ENCODE data around the gene TMEM59L.
"Not testable (repeated sequence)": the region's sequence is repeated elsewhere in the genome, so short reads cannot be mapped to it uniquely, and the experiment has no call there.

TMEM59L gene

DNA sequence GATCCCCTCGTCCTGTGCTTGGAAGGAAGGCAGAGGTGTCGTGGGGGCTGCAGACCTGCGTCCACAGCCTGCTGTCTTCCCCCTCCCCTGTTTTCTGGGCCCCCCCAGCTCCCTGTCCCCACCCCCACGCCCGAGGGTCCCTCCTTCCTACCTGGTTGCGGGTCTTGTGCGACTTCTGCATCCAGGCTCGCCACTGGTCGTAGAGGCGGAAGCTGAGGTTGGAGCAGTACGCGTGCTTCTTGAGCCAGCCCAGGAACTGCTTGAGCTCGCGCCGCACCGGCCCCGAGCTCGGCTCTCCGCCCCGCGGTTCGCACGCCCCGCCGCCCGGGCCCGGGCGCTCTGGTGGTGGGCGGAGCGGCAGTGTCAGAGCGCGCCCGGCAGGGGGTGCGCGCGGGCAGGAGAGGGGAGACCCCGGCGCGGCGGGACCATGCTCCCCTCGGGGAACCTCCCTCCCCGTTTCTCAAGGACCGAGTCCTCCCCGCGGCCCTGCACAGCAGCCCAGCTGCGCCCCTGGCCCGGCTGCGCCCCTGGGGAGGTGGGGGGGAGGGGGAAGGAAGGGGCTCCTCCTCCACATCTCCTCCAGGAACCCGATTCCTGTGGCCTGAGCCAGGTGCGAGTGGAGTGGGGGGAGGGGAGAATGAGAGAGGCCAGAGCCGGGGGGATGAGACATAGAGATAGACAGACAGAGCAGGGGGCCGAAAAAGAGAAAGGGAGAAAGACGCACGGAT lies 18.4 kb upstream of the TMEM59L start:
- DNase-seq (ENCODE audit: low read depth) = peak; percentile 83

DNA sequence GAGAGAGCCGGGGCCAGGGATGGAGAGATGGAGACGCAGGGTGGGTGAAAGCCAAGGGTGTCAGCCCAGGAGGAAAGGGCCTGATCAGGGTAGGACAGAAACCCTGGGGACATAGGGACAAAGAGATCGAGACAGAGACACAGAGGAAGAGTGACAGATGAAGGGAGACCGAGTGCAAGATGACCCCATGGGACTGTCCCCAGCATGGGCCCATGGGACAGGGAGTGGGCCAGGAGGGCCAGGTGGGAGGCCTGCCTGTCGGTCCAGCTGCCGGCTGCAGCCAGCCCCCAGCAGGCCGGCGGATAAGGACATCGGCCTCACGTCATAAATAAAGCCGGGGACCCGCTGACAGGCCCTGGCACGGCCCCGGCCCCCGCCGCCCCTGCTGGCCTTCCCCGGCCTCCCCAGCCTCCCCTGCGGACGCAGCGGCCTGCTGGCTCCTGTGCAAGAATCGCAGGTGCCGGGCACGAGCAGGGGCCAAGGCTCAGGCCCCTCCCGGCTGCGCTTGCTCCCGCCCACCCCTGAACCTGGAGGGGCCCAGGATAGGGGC lies 17.8 kb upstream of the TMEM59L start:
- DNase-seq (ENCODE audit: low read depth) = no peak

DNA sequence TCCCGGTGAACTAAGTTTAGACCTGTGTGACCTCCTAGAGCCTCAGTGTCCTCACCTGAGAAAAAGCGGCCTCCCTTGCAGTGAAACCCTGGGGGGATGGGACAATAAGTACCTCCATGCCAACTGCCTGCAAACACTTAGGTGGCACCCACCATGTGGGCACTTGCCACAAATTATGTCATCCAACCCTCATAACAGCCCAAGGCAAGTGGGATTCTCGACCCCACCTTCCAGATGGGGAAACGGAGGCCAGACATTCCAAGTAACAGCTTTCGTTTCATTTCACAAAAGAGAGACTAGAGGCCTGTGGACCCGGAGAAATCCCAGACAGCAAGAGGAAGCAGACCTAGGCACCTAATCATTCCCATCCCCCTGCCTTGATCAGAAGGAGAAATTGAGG lies 17.2 kb upstream of the TMEM59L start:
- DNase-seq (ENCODE audit: low read depth) = no peak

DNA sequence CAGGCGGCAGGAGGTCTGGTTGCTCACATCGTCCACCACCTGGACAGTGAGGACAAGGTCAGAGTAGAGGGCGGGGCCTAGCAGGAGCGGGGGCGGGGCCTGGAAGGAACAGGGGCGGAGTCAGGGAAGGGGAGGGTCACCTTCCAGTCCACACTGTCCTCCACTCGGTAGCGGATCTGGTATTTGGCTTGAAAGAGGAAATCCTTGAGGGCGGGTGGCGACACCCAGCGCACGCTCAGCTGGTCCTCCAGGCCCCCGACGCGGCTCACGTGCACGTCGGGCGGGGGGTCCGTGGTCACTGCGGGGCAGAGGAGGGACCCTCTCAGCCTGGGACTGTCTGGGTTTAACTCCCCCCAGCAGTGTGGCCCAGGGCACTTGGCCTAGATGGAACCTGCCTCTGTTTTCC lies 15.9 kb upstream of the TMEM59L start:
- peak; percentile 37 for DNase-seq (ENCODE audit: low read depth)

DNA sequence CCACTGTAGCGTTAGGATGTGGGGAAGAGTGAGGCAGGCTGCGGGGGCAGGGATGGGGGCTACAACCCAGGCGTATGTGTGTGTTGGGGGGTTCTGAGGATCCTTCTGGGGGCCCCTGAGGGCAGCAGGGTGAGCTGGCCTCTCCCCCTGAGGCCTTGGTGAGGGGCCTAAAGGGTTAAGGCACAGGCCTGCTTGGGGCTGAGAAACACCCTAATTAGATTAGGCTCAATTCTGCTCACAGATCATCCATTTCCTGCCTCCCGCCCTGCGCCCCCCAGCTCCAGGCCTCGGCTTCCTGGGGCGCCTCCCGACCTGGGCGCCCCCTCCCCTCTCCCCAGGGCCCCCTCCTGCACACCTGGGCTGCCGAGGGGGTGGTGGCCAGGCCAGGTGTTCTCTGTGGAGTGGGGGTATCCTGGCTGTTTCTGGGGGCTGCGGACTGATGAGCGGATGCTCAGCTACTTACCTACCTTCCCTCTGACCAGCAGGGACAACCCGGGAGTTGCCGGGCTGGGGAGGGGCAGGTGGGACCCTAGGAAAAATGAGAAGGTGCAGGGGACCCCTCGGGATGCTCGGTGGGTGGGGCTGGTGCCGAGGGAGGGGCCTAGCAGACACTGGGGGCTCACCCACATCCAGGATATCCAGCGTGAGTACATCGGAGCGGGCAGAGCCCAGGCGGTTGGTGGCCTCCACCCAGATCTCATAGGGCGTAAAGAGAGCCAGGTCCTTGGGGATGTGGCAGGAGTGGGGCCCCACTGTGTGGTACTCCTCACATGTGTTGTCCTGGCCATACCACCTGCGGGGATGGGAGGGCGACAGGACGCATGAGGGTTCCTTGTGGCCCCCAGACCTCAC lies 14.6 kb upstream of the TMEM59L start:
- no peak for DNase-seq (ENCODE audit: low read depth)

DNA sequence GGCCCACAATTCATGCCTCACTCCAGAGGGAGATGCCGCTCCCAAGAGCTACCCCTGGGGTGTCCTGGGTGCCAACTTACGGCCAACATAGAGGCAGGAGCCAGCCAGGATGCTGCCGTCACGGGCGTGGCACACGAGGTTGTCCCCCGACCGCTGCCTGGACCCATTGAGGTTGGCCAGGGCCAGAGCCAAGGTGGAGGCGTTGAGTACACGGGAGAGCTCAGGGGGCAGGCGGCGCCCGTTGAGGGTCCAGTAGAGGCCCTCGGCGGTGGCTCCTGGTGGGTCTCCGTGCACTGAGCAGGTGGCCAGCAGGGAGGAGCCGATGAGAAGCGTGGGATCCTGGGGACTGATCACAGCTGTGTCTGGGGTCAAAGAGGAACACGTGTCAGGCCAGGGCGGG lies 13.2 kb upstream of the TMEM59L start:
- DNase-seq (ENCODE audit: low read depth) = no peak

DNA sequence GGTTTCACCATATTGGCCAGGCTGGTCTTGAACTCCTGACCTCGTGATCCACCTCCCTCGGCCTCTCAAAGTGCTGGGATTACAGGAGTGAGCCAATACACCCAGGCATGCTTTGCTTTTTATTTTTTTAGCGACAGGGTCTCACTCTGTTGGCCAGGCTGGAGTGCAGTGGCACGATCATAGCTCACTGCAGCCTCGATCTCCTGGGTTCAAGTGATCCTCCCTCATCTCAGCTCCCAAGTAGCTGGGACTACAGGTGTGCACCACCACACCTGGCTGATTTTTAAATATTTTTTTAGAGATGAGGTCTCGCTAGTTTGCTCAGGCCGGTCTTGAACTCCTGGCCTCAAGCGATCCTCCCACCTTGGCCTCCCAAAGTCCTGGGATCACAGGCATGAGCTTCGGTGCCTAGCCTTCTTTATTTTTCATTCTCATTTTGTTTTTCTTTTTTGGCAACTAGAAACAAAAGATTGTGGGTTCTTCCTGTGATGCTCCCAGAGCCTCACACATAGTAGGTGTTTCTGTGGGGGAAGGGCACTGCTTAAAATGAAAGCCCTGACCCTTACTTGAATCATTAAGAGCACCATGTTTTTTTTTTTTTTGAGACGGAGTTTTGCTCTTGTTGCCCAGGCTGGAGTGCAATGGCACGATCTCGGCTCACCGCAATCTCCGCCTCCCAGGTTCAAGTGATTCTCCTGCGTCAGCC lies 11.8 kb upstream of the TMEM59L start:
- not testable (repeated sequence) for DNase-seq (ENCODE audit: low read depth)

DNA sequence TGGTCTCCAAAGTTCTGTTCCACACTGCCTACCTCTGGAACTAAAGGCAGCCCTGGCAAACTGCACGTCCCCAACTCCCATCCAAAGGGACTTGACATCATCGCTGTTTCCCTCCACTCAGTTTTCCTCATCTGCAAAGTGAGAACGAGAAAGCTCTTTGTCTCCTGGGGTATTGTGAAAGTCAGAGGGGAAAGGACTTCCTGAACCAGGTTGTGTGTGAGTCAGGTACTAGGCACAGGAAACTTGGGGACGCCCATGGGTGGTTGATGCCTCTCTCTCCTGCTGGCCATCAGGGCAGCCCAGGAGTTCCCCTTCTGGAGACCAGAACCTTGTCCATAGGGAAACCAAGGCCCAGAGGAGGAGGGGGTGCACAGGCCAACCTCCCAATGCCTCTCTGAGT lies 10.8 kb upstream of the TMEM59L start:
- DNase-seq (ENCODE audit: low read depth) = no peak

DNA sequence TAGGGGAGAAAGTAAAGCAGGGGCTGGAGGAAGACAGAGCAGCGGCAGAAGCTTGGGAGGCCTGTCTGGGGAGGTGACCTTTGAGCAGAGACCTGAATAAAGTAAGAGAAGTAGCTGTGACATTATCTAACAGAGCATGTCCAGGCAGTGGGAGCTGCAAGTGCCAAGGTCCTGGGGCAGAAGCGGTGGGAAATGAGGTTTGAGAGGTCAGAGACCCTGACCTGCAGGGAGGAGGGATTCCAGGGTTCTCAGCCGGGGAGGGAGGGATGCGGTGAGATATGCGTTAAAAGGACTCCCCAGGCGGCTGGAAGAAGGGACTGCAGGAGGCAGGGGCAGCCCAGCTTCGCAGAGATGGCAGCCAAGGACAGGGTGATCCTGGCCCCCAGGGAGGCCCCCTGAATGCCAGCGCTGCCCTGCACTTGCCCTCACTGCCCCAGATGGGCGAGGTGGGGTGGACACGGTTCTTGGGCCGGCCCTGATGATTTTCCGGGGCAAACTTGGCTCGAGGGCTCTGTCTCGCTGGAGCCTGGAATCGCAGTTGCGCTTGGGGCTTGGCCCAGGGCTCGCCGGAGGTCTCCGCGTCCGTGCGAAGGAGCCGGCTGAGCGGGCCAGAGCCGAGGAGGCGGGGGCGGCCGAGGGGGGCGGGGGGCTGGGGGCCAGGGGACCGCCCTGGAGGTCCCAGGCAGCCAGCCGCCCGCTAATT lies 9.3 kb upstream of the TMEM59L start:
- peak; percentile 31 for DNase-seq (ENCODE audit: low read depth)

DNA sequence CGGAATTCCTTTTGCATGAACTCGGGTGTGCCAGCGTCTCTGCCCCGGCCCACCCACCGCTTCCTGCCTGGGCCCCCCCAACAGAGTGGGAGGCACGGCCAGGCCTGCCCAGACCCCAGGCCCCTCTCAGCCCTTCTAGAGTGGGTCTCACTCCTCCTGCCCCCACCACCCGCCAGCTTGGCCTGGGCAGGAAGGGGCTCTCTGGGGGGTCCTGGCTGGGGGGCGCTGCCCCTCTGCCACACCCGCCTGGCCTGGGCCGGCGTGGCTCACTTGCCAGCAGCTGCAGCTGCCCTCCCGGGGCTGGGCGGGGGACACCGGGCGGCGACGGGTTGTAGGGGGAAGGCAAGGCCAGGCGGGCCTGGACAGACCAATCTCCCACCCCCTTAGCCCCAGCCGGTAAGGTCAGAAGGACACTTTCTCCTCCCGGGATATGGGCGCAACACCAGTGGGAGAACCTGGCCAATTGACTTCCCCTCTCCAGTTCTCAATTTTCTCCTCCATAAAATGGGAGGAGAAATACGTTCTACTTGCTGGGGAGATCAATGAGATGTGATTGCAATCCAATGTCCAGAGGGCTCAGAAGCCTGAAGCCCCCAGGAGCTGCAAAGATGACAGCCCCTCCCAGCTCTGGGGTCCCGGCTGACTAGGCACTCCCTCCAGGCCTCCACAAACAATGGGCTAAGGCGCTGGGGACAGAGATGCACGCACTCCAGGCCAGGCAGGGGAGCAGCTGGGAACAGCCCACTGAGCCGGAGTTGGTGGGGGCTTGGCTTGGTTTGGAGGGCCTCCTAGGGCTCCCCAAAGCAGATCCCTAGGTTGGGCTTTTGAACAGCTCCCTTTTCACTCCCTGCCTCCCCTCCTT lies 8.5 kb upstream of the TMEM59L start:
- DNase-seq (ENCODE audit: low read depth) = no peak

DNA sequence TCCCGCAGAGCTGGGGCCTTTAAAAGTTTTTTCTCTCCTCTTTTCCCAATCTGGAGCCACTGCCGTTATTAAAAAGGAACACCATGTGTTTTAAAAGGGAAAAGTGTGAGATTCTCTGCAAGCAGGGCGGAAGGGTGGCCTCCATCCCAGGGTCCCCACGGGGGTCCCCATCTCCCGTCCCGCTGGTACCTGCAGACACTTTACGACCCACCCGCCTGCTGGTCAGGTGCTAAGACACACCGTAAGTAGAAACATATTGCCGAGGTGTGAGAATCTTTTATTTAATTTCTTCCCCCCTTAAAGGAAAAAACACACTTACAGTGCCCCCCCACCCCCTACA lies 7.9 kb upstream of the TMEM59L start:
- DNase-seq (ENCODE audit: low read depth) = no peak

DNA sequence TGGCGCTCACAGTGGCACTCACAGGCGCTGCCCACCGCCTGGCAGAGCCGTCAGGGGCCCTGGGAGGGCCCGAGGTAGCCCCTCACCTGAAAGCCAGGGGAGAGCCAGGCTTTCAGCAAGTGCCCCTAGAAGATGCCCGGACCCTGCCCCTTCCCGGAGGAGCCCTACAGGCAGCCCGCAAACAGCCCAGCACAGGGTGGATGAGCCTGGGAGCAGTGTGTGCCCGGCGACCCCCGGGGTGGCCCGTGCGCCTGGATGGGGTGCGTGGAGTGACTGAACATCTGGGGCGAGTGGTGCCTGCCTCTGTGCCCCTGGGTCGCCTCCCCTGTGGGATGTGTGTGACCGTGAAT lies 7.5 kb upstream of the TMEM59L start:
- no peak for DNase-seq (ENCODE audit: low read depth)

DNA sequence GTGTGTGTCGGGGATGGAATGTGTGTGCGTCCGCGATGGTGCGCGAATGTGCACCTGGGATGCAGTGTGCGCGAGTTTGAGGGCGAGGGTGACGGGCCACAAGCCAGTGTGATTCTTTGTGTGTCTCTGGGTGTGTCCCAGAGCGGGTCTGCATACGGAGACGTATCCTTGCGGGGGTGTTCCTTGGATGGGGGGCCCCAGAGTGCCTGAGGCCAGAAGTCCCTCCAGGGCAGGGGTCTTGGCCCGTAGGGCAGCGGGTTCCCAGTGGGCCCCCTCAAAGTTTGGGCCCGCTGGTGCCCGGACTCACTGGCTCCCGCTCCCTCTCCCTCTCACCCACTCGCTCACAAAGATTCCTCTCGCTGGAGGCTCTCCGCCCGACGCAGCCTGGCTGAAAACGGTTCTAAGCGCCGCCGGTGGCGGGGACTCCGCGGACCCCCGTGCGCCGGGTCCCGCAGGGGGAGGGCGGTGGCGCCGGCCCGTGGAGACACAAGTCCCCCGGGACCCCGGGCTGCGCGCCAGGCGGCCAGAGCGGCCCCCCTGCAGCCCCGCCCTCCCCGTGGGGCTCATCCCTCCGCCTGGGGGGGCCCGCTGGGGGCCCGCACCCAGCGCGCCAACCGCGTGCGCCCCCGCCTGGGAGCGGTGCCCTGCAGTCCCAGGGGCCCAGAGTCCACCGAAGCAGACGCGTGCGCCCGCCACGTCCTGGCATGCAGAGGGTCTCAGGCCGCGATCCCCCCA lies 7.0 kb upstream of the TMEM59L start:
- no peak for DNase-seq (ENCODE audit: low read depth)

DNA sequence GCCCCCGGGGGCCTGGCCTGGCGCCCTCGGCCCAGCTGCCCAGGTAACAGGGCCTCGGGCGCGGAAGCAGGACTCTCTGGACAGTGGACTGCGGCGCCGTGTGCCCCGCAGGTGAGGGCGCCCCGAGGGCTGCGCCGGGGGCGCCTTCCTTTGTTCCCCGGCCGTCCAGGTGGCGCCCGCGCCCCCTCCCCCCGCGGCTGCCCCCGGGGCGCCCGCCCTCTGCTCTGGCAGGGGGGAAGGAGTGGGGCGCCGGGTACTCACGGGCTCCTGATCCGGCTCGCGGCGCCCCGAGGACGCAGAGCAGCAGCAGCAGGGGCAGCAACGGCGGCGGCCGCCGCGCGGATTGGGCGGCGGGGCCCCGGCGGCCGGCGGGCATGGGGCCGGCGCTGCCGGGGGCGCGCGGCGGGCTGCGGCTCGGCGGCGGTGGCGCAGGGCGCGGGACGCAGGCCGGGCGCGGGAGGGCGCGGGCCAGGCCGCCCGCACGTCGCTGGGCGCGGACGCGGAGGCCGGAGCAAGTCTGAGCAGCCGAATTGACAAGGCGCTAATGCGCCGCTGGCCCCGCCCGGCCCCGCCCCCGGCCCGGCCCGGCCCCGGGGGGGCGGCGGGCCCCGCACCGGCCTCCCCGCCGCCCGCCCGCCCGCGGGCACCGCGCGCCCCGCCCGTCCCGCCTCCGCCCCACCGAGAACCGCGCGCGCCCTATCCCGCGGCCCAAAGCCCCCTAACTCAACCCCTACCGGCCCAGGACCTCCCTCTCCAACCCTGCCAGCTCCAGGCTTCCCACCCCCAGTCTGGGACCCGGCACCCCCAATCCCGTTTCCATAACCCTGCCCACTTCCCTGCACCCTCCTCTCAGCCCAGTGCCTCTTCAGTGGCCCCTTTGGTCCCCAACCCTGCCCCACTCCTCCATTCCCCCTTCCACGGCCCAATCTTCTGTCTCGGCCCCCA lies 6.1 kb upstream of the TMEM59L start, which contains the start of gene CRLF1:
TSS of gene CRLF1 (minus strand) at position 519 of the 945 bp plus-strand sequence. CDS start at position 376, 143 bp downstream.
- no peak for DNase-seq (ENCODE audit: low read depth)

DNA sequence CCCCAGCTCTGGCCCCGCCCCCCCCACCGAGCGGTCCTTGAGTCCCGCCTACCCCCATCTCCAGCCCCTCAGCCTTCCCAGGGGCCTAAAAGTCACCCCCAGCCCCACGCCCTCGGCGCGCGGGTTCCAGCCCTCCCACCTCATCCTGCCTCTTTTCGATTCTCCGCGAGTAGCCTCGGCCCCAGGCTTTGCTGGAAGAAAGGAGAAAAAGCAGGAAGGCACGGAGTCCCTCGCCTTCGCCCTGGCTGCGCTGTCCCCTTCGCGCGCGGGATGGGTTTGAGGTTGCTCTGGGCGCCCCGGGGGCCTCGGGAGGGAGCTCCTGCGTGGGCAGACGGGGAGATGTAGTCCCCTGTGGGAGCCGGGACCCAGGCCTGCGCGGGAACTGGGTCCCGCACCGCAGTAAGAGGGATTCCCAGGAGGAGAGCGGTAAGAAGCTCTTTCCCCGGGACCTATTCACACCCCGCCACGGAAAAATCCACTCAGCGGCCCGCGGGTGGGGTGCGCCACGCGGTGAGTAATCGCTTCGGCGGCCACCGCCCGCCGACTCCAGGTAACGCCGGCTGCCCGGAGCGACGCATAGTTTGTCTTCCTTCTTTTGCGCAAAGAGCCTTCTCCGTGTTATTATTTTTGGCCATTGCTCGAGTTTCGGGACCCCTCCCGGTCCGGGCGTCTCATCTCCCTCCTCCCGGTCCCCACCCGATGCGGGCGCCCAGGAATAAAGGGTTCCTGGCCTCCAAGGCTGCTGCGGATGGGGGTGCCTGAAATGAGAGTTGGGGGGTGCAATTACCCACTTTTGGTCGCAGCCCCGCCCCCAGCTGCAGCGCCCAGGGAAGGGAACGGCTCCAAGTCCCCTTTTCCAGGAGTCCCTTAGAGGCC lies 5.2 kb upstream of the TMEM59L start:
- no peak for DNase-seq (ENCODE audit: low read depth)

DNA sequence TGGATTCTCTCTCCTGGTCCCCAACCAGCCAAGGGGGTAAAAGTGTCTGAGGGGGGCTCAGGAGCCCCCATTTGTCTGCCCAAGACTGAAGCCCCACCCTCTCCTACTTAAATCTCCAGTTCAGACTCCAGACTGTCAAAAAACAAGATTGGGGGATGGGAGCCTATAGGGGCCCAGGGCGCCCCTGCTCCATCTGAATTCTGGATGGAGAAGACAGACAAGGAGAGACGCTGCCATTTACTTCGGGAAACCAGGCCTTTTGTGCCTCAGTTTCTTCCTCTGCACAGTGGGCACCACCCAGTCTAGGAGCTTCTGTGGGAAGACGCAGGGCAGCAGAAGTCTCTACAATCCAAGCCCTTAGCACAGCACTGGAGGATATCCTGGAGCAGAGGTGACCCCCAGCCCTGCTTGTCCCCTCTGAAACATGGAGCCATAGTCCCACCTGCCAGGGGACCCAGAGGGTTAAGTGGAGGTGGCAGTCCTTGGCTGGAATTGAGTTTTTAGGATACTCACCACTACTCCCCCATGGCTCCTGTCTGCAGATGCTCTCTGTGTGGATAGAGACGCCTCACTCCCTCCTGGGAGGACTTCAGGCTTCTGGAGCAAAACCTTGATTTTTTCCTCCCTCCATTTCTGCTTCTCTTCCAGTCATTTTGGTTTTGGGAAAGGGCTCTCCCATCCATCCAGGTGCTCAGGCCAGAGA lies 4.4 kb upstream of the TMEM59L start:
- DNase-seq (ENCODE audit: low read depth) = no peak

Data from iris pigment epithelial cell (primary cell).